T-helper 17 cell (primary cell): ENCODE measurements around the gene TIMM50. TPM values are rescaled to one million over a fixed set of nuclear protein-coding genes. Genes with fewer than 3 reads are reported as not detected.

Source experiments
- ATAC-seq: fragments of 150-1000 bp; cut with Tn5 transposase; 2 replicates; pipeline ENCODE4 v1.10.0; 2021; ENCODE audit warnings: mild to moderate bottlenecking, moderate library complexity
- DNase-seq, 3 donors: peaks; one replicate each; pipeline versions ENCODE4 v3.0.0 to v3.0.0-alpha.2; 2020 to 2021
- H3K9me3 ChIP-seq: one replicate; pipeline ENCODE4 v1.7.0; 2013; ENCODE audit warnings: low read length, mild to moderate bottlenecking; ENCODE audit not compliant: control insufficient read depth, poor library complexity, severe bottlenecking
- H3K27ac Mint-ChIP-seq: one replicate; pipeline ENCODE4 v1.8.0; 2022; ENCODE audit warnings: mild to moderate bottlenecking, moderate library complexity, mixed read lengths
- H3K27me3 Mint-ChIP-seq: one replicate; pipeline ENCODE4 v1.8.0; 2022; ENCODE audit warnings: mixed read lengths
- H3K36me3 Mint-ChIP-seq: one replicate; pipeline ENCODE4 v1.8.0; 2022; ENCODE audit warnings: low read depth, mixed read lengths
- H3K4me1 Mint-ChIP-seq: one replicate; pipeline ENCODE4 v1.8.0; 2022; ENCODE audit warnings: mild to moderate bottlenecking, mixed read lengths
- H3K4me3 Mint-ChIP-seq: one replicate; pipeline ENCODE4 v1.8.0; 2022; ENCODE audit warnings: mild to moderate bottlenecking, moderate library complexity, mixed read lengths
- total RNA-seq, 4 donors: library from RNA in 2 of 4; stranded (reverse) in 2 of 4; gene quantifications; one replicate each; pipeline ENCODE4 v1.2.3 and lab custom pipeline; 2022 to 2026

The TIMM50 gene
- total RNA-seq (10 to 100 TPM; 44.9 to 53.0 TPM), total RNA-seq (lab: John Stamatoyannopoulos, UW) (28.5 to 47.4 reads per million in 2 donors)

GRCh38 chr19:39480337-39481228, at the start of gene TIMM50:
TIMM50 (plus strand) TSS chr19:39480838; CDS start chr19:39480854, 16 bp downstream.
- H3K4me3 Mint-ChIP-seq: peak within 1 kb of the TSS; percentile 94
- no peaks in the 10 kb centered on the region for H3K27me3 Mint-ChIP-seq
- DNase-seq (peak; percentile 94 to 98 (median 96)), ATAC-seq (peak; percentile 97)
- H3K36me3 Mint-ChIP-seq: peaks cover 4% of the 10 kb centered on the region
- peak within 1 kb of the TSS; percentile 97 for H3K27ac Mint-ChIP-seq
- peaks cover 20% of the 10 kb centered on the region for H3K4me1 Mint-ChIP-seq
- H3K9me3 ChIP-seq: no peaks in the 10 kb centered on the region

DNA sequence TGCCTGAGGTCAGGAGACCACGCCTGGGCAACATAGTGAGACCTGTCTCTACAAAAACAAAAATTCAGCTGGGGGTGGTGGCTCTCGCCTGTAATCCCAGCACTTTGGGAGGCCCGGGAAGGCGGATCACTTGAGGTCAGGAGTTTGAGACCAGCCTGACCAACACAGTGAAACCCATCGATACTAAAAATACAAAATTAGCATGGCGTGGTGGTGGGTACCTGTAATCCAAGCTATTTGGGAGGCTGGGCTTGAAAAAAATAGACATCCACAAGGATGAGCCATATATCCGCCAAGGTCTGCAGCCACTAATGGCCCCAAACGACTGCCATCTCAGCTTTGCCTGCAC, 48.0 kb upstream of the TIMM50 start:
- DNase-seq (no peak), ATAC-seq (no peak)
- H3K36me3 Mint-ChIP-seq: peaks cover 8% of the 10 kb centered on the region
- H3K9me3 ChIP-seq: no peaks in the 10 kb centered on the region
- peak overlapping the region; percentile 100 for H3K27ac Mint-ChIP-seq
- peaks cover 40% of the 10 kb centered on the region for H3K4me1 Mint-ChIP-seq
- peak overlapping the region; percentile 100 for H3K4me3 Mint-ChIP-seq
- no peaks in the 10 kb centered on the region for H3K27me3 Mint-ChIP-seq

DNA sequence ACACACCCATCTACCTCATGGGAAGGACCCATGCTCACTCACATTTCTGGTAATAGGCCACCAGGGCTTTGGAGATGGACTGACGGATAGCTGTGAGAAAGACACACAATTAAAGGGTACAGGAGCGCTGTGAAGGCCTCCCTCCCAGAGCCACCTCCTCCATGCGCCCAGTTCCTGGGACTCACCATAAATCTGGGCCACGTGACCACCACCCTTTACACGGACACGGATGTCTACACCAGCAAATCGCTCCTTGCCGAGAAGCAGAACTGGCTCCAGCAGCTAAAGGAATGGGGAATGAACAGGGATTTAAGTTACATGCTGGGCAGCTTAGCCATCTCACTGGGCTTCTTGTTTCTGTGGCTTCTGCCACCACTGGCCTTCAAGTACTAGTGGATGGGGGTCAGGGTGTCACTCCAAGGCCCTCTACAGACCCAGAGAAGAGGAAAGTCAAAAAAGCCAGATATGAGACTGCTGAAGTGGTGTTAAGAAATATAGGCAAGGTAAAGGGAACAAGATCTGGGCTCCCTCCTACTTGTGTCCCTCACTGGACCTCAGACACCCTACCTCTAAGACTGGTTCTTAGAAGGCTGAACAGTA, 47.1 kb upstream of the TIMM50 start:
- peaks cover 40% of the 10 kb centered on the region for H3K4me1 Mint-ChIP-seq

GRCh38 chr19:39434123-39435076, 46.2 kb upstream of the TIMM50 start:
- Mint-ChIP-seq H3K36me3 (peaks cover 8% of the 10 kb centered on the region), H3K4me1 (peaks cover 40% of the 10 kb centered on the region), H3K4me3 (peak overlapping the region; percentile 100), H3K27me3 (no peaks in the 10 kb centered on the region), H3K27ac (peak overlapping the region; percentile 100)
- ATAC-seq: no peak
- DNase-seq: no peak
- H3K9me3 ChIP-seq: no peaks in the 10 kb centered on the region

More for the DNA sequence above, 47.1 kb upstream of the TIMM50 start:
- Mint-ChIP-seq H3K36me3 (peaks cover 8% of the 10 kb centered on the region), H3K27ac (peak overlapping the region; percentile 100), H3K27me3 (no peaks in the 10 kb centered on the region), H3K4me3 (peak overlapping the region; percentile 100)
- H3K9me3 ChIP-seq: no peaks in the 10 kb centered on the region
- DNase-seq (no peak), ATAC-seq (no peak)

GRCh38 chr19:39435499-39436349, 44.9 kb upstream of the TIMM50 start, which contains the start of gene RPS16:
RPS16 (minus strand) TSS chr19:39435949; CDS start chr19:39435895, 54 bp downstream.
- peaks cover 36% of the 10 kb centered on the region for H3K4me1 Mint-ChIP-seq

GRCh38 chr19:39436350-39436716, 44.3 kb upstream of the TIMM50 start:
- H3K9me3 ChIP-seq: no peaks in the 10 kb centered on the region
- Mint-ChIP-seq H3K27me3 (no peaks in the 10 kb centered on the region), H3K36me3 (peaks cover 8% of the 10 kb centered on the region), H3K4me1 (peaks cover 31% of the 10 kb centered on the region), H3K4me3 (peak overlapping the region; percentile 100), H3K27ac (peak overlapping the region; percentile 100)
- no peak for ATAC-seq
- DNase-seq: no peak

More at GRCh38 chr19:39435499-39436349, 44.9 kb upstream of the TIMM50 start, which contains the start of gene RPS16:
- H3K27me3 Mint-ChIP-seq: no peaks in the 10 kb centered on the region
- peak; percentile 88 for ATAC-seq
- H3K27ac Mint-ChIP-seq: peak within 1 kb of the TSS; percentile 100
- no peaks in the 10 kb centered on the region for H3K9me3 ChIP-seq
- peaks cover 8% of the 10 kb centered on the region for H3K36me3 Mint-ChIP-seq
- peak within 1 kb of the TSS; percentile 100 for H3K4me3 Mint-ChIP-seq
- peak; percentile 98 to 99 (median 98) for DNase-seq

GRCh38 chr19:39438270-39438934, 42.2 kb upstream of the TIMM50 start:
- Mint-ChIP-seq H3K27me3 (no peaks in the 10 kb centered on the region), H3K36me3 (peaks cover 6% of the 10 kb centered on the region), H3K4me3 (peak overlapping the region; percentile 100), H3K27ac (no peak overlapping the region), H3K4me1 (peaks cover 29% of the 10 kb centered on the region)
- no peaks in the 10 kb centered on the region for H3K9me3 ChIP-seq
- ATAC-seq (no peak), DNase-seq (no peak)

DNA sequence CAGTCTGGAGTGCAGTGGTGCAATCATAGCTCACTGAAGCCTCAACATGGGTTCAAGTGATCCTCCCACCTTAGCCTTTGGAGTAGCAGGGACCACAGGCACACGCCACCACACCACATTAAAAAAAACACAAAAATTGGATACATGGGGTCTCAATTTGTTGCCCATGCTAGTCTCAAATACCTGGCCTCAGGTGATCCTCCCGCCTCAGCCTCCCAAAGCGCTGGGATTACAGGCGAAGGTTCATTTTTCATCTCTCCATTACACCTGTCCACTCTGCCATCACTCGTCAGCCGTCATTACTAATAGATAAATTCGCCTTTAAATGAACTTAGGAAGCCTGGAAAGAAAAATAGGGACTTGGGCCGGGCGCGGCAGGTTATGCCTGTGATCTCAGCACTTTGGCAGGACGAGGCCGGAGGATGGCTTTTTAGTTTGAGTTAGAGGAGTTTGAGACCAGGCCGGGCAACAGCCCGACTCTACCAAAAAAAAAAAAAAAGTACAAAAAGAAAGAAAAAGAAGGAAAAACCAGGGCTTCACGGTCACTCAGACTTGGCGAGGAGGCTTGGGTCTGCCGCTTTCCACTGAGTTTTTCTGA, 35.9 kb upstream of the TIMM50 start:
- H3K9me3 ChIP-seq: no peaks in the 10 kb centered on the region
- H3K27me3 Mint-ChIP-seq: no peaks in the 10 kb centered on the region
- peaks cover 39% of the 10 kb centered on the region for H3K4me1 Mint-ChIP-seq
- H3K36me3 Mint-ChIP-seq: peaks cover 8% of the 10 kb centered on the region
- ATAC-seq: no peak
- H3K4me3 Mint-ChIP-seq: peak overlapping the region; percentile 99
- DNase-seq: no peak
- H3K27ac Mint-ChIP-seq: peak overlapping the region; percentile 100

DNA sequence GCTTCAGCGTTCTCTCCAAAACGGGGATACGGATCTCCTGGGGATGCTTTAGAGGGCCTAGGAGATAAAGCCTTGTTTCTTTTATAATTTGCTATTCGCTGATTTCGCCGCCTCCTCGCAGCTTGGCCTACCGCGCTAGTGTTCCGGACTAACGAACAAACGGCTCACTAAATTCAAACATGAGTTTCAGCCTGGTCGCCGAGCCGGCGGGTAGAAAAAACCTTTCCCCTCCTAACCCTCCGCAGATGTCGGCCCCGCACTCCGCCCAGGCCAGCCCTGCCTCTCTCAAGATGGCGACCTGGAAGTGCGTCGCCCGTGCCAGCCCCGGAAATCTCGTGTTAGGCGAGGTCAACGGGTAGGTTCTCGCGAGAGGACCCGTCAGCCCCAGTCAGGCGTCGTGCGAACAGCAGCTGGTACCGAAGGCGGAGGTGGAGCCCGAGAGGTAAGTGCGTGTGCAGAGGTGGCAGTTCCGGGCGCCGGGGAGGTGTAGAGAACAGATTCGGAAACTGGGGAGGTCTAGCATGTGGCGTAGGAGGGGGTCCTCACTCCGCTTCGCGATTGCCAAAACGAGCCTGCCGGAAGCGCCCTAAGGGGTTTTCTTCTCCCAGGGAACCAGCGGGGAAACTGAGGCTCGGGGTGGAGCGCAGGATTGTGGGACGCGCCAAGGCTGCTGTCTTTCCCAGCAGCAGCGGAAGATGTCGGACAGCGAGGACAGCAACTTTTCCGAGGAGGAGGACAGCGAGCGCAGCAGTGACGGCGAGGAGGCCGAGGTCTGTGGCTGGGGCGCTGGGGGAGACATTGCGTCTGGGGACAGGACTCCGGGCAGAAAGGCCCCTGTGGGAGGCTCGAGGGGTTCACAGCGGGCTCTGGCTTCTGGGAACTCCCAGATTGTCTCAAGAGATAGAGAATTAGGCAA, 35.2 kb upstream of the TIMM50 start, which contains the start of gene SUPT5H:
Gene SUPT5H, plus strand, starts transcription at position 387 of the 916 bp plus-strand sequence. Its CDS starts 309 bp downstream, at position 696.
- peak within 1 kb of the TSS; percentile 100 for H3K27ac Mint-ChIP-seq
- ATAC-seq: peak; percentile 93
- peaks cover 8% of the 10 kb centered on the region for H3K36me3 Mint-ChIP-seq
- no peaks in the 10 kb centered on the region for H3K9me3 ChIP-seq
- peaks cover 45% of the 10 kb centered on the region for H3K4me1 Mint-ChIP-seq
- DNase-seq: peak; percentile 92 to 96 (median 94)
- no peaks in the 10 kb centered on the region for H3K27me3 Mint-ChIP-seq
- H3K4me3 Mint-ChIP-seq: peak within 1 kb of the TSS; percentile 99

GRCh38 chr19:39446365-39447084, 34.1 kb upstream of the TIMM50 start:
- no peaks in the 10 kb centered on the region for H3K27me3 Mint-ChIP-seq
- no peaks in the 10 kb centered on the region for H3K9me3 ChIP-seq
- peaks cover 8% of the 10 kb centered on the region for H3K36me3 Mint-ChIP-seq
- peak overlapping the region; percentile 99 for H3K4me3 Mint-ChIP-seq
- peak overlapping the region; percentile 100 for H3K27ac Mint-ChIP-seq
- no peak for ATAC-seq
- DNase-seq: no peak
- H3K4me1 Mint-ChIP-seq: peaks cover 51% of the 10 kb centered on the region
